ENCODE results near the gene R3HDML. TPM values are rescaled to one million over a fixed set of nuclear protein-coding genes. Genes with fewer than 3 reads are reported as not detected.

The R3HDML gene
- total and polyA plus RNA-seq, 2 of the 13 experiments (the other 11 are each of a cell fraction or from before 2014, with no cell fraction given) = not detected

DNA sequence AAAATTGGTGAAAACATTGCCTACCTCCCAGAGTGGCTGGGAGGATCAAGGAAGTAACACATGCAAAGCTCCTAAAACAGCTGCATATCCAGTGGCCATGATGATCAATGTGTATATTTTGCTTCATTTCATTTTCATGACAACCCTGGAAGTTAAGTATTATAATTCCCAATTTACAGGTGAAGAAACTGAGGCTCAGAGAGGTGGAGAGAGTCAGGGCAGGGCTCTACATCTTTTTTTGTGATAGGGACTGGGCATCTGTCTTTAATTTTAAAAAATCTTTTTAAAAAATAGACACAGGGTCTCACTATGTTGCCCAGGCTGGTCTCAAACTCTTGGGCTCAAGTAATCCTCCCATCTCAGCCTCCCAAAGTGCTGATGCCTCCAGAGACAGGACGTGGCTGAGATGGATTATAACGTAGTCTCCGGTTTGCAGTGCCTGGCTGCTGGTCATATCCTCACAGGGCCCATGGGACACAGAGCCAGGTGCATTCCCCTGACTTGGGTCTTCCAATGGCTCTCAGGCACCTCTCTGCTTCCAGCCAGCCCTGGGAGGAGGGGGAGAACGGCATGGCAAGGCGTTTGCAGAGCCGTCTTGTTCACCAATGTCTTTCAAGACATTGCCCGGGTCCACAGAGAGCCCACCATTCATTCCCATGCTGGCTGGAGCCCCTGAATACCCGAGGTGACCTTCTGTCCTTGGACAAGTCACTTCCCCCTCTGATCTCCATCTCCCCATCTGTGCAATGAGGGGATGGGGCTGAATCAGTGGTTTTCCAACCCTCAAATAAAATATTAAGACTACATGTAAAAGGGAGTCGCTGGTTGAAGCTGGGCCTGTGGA, 57.0 kb downstream of the R3HDML start (continued):
- TF ChIP-seq ZBTB8A (CRISPR knock-in tag; IDR thresholded peaks at IDR 0.05; ENCODE audit: borderline replicate concordance, low read depth) (peak; percentile 96; the same call in 1 of the 2 replicates), FOXJ3 (CRISPR knock-in tag; IDR thresholded peaks at IDR 0.05; ENCODE audit: borderline replicate concordance) (no peak), FOXA1 (IDR thresholded peaks at IDR 0.05) (no peak), FOXA1 (CRISPR knock-in tag; IDR thresholded peaks at IDR 0.05) (no peak), SMAD9 (CRISPR knock-in tag; IDR thresholded peaks at IDR 0.05) (peak; percentile 14; the same call in 1 of the 2 replicates), ZNF709 (CRISPR knock-in tag; IDR thresholded peaks at IDR 0.05) (0 out of 2 replicates have a peak, but pooled peaks have one; percentile 22), TBP (CRISPR knock-in tag; IDR thresholded peaks at IDR 0.05) (no peak), ZNF556 (CRISPR knock-in tag; IDR thresholded peaks at IDR 0.05; ENCODE audit: borderline replicate concordance) (0 out of 2 replicates have a peak, but pooled peaks have one; percentile 15), ZNF850 (CRISPR knock-in tag; conservative IDR thresholded peaks at IDR 0.05) (no peak), MTF2 (CRISPR knock-in tag; IDR thresholded peaks at IDR 0.05; ENCODE audit: borderline replicate concordance) (peak; percentile 5; the same call in 1 of the 2 replicates)
- TF ChIP-seq, protein P1, sequence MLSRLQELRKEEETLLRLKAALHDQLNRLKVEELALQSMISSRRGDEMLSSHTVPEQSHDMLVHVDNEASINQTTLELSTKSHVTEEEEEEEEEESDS (CRISPR knock-in tag; IDR thresholded peaks at IDR 0.05; ENCODE audit: borderline replicate concordance) = no peak
- TF ChIP-seq, protein P2, sequence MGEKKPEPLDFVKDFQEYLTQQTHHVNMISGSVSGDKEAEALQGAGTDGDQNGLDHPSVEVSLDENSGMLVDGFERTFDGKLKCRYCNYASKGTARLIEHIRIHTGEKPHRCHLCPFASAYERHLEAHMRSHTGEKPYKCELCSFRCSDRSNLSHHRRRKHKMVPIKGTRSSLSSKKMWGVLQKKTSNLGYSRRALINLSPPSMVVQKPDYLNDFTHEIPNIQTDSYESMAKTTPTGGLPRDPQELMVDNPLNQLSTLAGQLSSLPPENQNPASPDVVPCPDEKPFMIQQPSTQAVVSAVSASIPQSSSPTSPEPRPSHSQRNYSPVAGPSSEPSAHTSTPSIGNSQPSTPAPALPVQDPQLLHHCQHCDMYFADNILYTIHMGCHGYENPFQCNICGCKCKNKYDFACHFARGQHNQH (CRISPR knock-in tag; IDR thresholded peaks at IDR 0.05) = no peak
- TF ChIP-seq, protein P3, sequence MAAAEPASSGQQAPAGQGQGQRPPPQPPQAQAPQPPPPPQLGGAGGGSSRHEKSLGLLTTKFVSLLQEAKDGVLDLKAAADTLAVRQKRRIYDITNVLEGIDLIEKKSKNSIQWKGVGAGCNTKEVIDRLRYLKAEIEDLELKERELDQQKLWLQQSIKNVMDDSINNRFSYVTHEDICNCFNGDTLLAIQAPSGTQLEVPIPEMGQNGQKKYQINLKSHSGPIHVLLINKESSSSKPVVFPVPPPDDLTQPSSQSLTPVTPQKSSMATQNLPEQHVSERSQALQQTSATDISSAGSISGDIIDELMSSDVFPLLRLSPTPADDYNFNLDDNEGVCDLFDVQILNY (CRISPR knock-in tag; conservative IDR thresholded peaks at IDR 0.05) = no peak

All from HepG2 (cell line).